ENCODE data around the gene MYH8. TPM values are rescaled to one million over a fixed set of nuclear protein-coding genes. Genes with fewer than 3 reads are reported as not detected.

Gene MYH8
- total and polyA plus RNA-seq, 7 experiments from 2014 or later = not detected

- no peak overlapping the region for H3K27ac Mint-ChIP-seq
- Histone ChIP-seq H3K27ac (ENCODE audit: low read depth, low read length) (no peak overlapping the region), H3K36me3 (ENCODE audit: control insufficient read depth in 2 of 3, insufficient read depth in 3 of 3, low read length in 3 of 3) (no peaks in the 10 kb centered on the region), H3K9me3 (ENCODE audit: control insufficient read depth in 2 of 3, low read length in 3 of 3) (no peaks in the 10 kb centered on the region), H3K4me3 (ENCODE audit: low read length) (no peak overlapping the region), H3K4me1 (ENCODE audit: control insufficient read depth in 2 of 2, insufficient read depth in 2 of 2, low read length in 2 of 2) (no peaks in the 10 kb centered on the region), H3K27me3 (ENCODE audit: control insufficient read depth in 2 of 2, insufficient read depth in 2 of 2, low read length in 2 of 2) (no peaks in the 10 kb centered on the region)
- DNase-seq (no peak), ATAC-seq (no peak)
- no peak overlapping the region for H3K4me3 Mint-ChIP-seq
- peaks cover 0 to 6% (median 0%) of the 10 kb centered on the region in 5 donors for H3K27me3 Mint-ChIP-seq
- intact Hi-C loops (cut with micrococcal nuclease) = no loop called here
- H3K36me3 Mint-ChIP-seq = no peaks in the 10 kb centered on the region
- peaks cover 0 to 5% (median 2%) of the 10 kb centered on the region in 11 donors for H3K9me3 Mint-ChIP-seq
- ChIA-PET POLR2A (no interaction called here), CTCF (no interaction called here)
- H3K4me1 Mint-ChIP-seq = peaks cover 0 to 1% (median 0%) of the 10 kb centered on the region in 7 donors
These were observed 939 bp downstream of the MYH8 start for GRCh38 chr17:10420811-10421210.

- Mint-ChIP-seq H3K4me3 (no peak overlapping the region), H3K4me1 (peaks cover 0 to 1% (median 0%) of the 10 kb centered on the region in 7 donors), H3K27ac (no peak overlapping the region), H3K27me3 (peaks cover 0 to 13% (median 0%) of the 10 kb centered on the region in 5 donors), H3K9me3 (peaks cover 0 to 5% (median 2%) of the 10 kb centered on the region in 11 donors), H3K36me3 (no peaks in the 10 kb centered on the region)
- no peak for DNase-seq
- intact Hi-C loops (cut with micrococcal nuclease) = no loop called here
- ChIA-PET CTCF (no interaction called here), POLR2A (no interaction called here)
- no peak overlapping the region for H3K4me3 ChIP-seq (ENCODE audit: low read length)
- H3K36me3 ChIP-seq (ENCODE audit: control insufficient read depth in 2 of 3, insufficient read depth in 3 of 3, low read length in 3 of 3) = no peaks in the 10 kb centered on the region
- ATAC-seq = no peak
- H3K27me3 ChIP-seq (ENCODE audit: control insufficient read depth in 2 of 2, insufficient read depth in 2 of 2, low read length in 2 of 2) = no peaks in the 10 kb centered on the region
- no peaks in the 10 kb centered on the region for H3K4me1 ChIP-seq (ENCODE audit: control insufficient read depth in 2 of 2, insufficient read depth in 2 of 2, low read length in 2 of 2)
- no peak overlapping the region for H3K27ac ChIP-seq (ENCODE audit: low read depth, low read length)
- H3K9me3 ChIP-seq (ENCODE audit: control insufficient read depth in 2 of 3, low read length in 3 of 3) = no peaks in the 10 kb centered on the region
These were observed 4.3 kb downstream of the MYH8 start for GRCh38 chr17:10417431-10417830.

- H3K4me3 Mint-ChIP-seq = no peak overlapping the region
- intact Hi-C loops (cut with micrococcal nuclease) = no loop called here
- Histone ChIP-seq H3K4me1 (ENCODE audit: control insufficient read depth in 2 of 2, insufficient read depth in 2 of 2, low read length in 2 of 2) (no peaks in the 10 kb centered on the region), H3K27me3 (ENCODE audit: control insufficient read depth in 2 of 2, insufficient read depth in 2 of 2, low read length in 2 of 2) (no peaks in the 10 kb centered on the region), H3K36me3 (ENCODE audit: control insufficient read depth in 2 of 3, insufficient read depth in 3 of 3, low read length in 3 of 3) (no peaks in the 10 kb centered on the region), H3K4me3 (ENCODE audit: low read length) (no peak overlapping the region), H3K9me3 (ENCODE audit: control insufficient read depth in 2 of 3, low read length in 3 of 3) (no peaks in the 10 kb centered on the region), H3K27ac (ENCODE audit: low read depth, low read length) (no peak overlapping the region)
- H3K27ac Mint-ChIP-seq = no peak overlapping the region
- H3K9me3 Mint-ChIP-seq = peaks cover 0 to 5% (median 2%) of the 10 kb centered on the region in 11 donors
- CTCF ChIA-PET = interaction anchor here (0.6 kb wide), 1 partner anchor 629 kb away, joined by 3 read pairs; no protein-coding TSS in a partner anchor
- peaks cover 0 to 1% (median 0%) of the 10 kb centered on the region in 7 donors for H3K4me1 Mint-ChIP-seq
- ATAC-seq (no peak), DNase-seq (no peak)
- H3K36me3 Mint-ChIP-seq = no peaks in the 10 kb centered on the region
- peaks cover 0 to 13% (median 0%) of the 10 kb centered on the region in 5 donors for H3K27me3 Mint-ChIP-seq
- POLR2A ChIA-PET = no interaction called here
These were observed 6.6 kb downstream of the MYH8 start for GRCh38 chr17:10415161-10415560.

GRCh38 chr17:10403589-10403988 is 18.2 kb downstream of the MYH8 start:
- CTCF ChIA-PET = no interaction called here
- no peak for ATAC-seq
- peaks cover 0 to 4% (median 0%) of the 10 kb centered on the region in 11 donors for H3K9me3 Mint-ChIP-seq

GRCh38 chr17:10398352-10398751 is 23.4 kb downstream of the MYH8 start:
- Mint-ChIP-seq H3K27ac (no peak overlapping the region), H3K36me3 (no peaks in the 10 kb centered on the region), H3K4me3 (no peak overlapping the region), H3K4me1 (no peaks in the 10 kb centered on the region), H3K27me3 (peaks cover 2 to 13% (median 13%) of the 10 kb centered on the region in 5 donors), H3K9me3 (peaks cover 0 to 4% (median 0%) of the 10 kb centered on the region in 11 donors)
- H3K36me3 ChIP-seq (ENCODE audit: control insufficient read depth in 2 of 3, insufficient read depth in 3 of 3, low read length in 3 of 3) = no peaks in the 10 kb centered on the region
- H3K4me1 ChIP-seq (ENCODE audit: control insufficient read depth in 2 of 2, insufficient read depth in 2 of 2, low read length in 2 of 2) = no peaks in the 10 kb centered on the region
- no peaks in the 10 kb centered on the region for H3K9me3 ChIP-seq (ENCODE audit: control insufficient read depth in 2 of 3, low read length in 3 of 3)
- H3K27ac ChIP-seq (ENCODE audit: low read depth, low read length) = no peak overlapping the region
- no peaks in the 10 kb centered on the region for H3K27me3 ChIP-seq (ENCODE audit: control insufficient read depth in 2 of 2, insufficient read depth in 2 of 2, low read length in 2 of 2)
- no peak for ATAC-seq
- no peak overlapping the region for H3K4me3 ChIP-seq (ENCODE audit: low read length)
- intact Hi-C loops (cut with micrococcal nuclease) = no loop called here
- POLR2A ChIA-PET = no interaction called here
- DNase-seq = no peak
- CTCF ChIA-PET = no interaction called here

More at GRCh38 chr17:10403589-10403988, 18.2 kb downstream of the MYH8 start:
- no peaks in the 10 kb centered on the region for H3K36me3 Mint-ChIP-seq
- no peak overlapping the region for H3K4me3 Mint-ChIP-seq
- Histone ChIP-seq H3K4me3 (ENCODE audit: low read length) (no peak overlapping the region), H3K27ac (ENCODE audit: low read depth, low read length) (no peak overlapping the region), H3K9me3 (ENCODE audit: control insufficient read depth in 2 of 3, low read length in 3 of 3) (no peaks in the 10 kb centered on the region), H3K27me3 (ENCODE audit: control insufficient read depth in 2 of 2, insufficient read depth in 2 of 2, low read length in 2 of 2) (no peaks in the 10 kb centered on the region), H3K36me3 (ENCODE audit: control insufficient read depth in 2 of 3, insufficient read depth in 3 of 3, low read length in 3 of 3) (no peaks in the 10 kb centered on the region), H3K4me1 (ENCODE audit: control insufficient read depth in 2 of 2, insufficient read depth in 2 of 2, low read length in 2 of 2) (no peaks in the 10 kb centered on the region)
- no peak overlapping the region for H3K27ac Mint-ChIP-seq
- no peaks in the 10 kb centered on the region for H3K4me1 Mint-ChIP-seq
- intact Hi-C loops (cut with micrococcal nuclease) = no loop called here
- peaks cover 0 to 24% (median 17%) of the 10 kb centered on the region in 5 donors for H3K27me3 Mint-ChIP-seq
- POLR2A ChIA-PET = no interaction called here
- DNase-seq = no peak

GRCh38 chr17:10396524-10397163 is 25.1 kb downstream of the MYH8 start:
- no peaks in the 10 kb centered on the region for H3K27me3 ChIP-seq (ENCODE audit: control insufficient read depth in 2 of 2, insufficient read depth in 2 of 2, low read length in 2 of 2)
- Mint-ChIP-seq H3K9me3 (peaks cover 0 to 3% (median 0%) of the 10 kb centered on the region in 11 donors), H3K4me1 (no peaks in the 10 kb centered on the region), H3K27ac (no peak overlapping the region), H3K36me3 (no peaks in the 10 kb centered on the region), H3K4me3 (no peak overlapping the region), H3K27me3 (peaks cover 2 to 30% (median 11%) of the 10 kb centered on the region in 5 donors)
- H3K27ac ChIP-seq (ENCODE audit: low read depth, low read length) = no peak overlapping the region
- no peaks in the 10 kb centered on the region for H3K9me3 ChIP-seq (ENCODE audit: control insufficient read depth in 2 of 3, low read length in 3 of 3)
- H3K4me3 ChIP-seq (ENCODE audit: low read length) = no peak overlapping the region
- no peaks in the 10 kb centered on the region for H3K36me3 ChIP-seq (ENCODE audit: control insufficient read depth in 2 of 3, insufficient read depth in 3 of 3, low read length in 3 of 3)
- ChIA-PET CTCF (no interaction called here), POLR2A (interaction anchor here (0.6 kb wide), 1 partner anchor 376 kb away, joined by 3 read pairs; no protein-coding TSS in a partner anchor)
- no peaks in the 10 kb centered on the region for H3K4me1 ChIP-seq (ENCODE audit: control insufficient read depth in 2 of 2, insufficient read depth in 2 of 2, low read length in 2 of 2)
- no peak for DNase-seq
- no peak for ATAC-seq
- intact Hi-C loops (cut with micrococcal nuclease) = no loop called here

Data from naive thymus-derived CD4-positive, alpha-beta T cell (primary cell).